Measurements from ENCODE around the gene DRD2. TPM values are rescaled to one million over a fixed set of nuclear protein-coding genes. Genes with fewer than 3 reads are reported as not detected.

Gene DRD2
- total RNA-seq, 1 experiment from 2014 or later: 0.44 TPM

DNA sequence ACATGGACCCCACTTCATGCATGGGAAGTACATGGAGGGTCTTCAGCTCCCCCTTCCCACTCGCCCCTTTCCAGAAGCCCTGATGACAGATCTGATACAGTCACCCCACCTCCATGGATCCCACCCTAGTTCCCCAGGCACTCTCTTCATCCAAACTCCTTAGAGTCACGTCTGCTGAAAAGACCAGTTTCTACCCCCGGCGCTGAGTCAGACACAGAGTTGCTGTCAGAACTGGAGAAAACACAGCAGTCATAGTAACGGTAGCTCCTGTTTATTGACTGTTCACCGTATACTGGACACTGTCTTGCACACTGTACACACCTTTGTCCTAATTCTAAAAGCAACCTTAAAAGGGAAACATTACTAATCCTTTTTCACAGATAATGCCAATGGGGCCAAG is 29.1 kb downstream of the DRD2 start:
- Histone ChIP-seq H3K18ac (ENCODE audit: insufficient read length, low read depth, low read length) (no peak overlapping the region), H3K56ac (ENCODE audit: insufficient read length, low read depth, low read length) (no peak overlapping the region), H2AK5ac (ENCODE audit: insufficient read length, low read length) (no peak overlapping the region), H4K5ac (ENCODE audit: insufficient read length, low read depth, low read length) (no peak overlapping the region), H3K27me3 (ENCODE audit: insufficient read depth, low read length) (no peaks in the 10 kb centered on the region), H3K23me2 (ENCODE audit: insufficient read length, low read depth, low read length, poor library complexity, severe bottlenecking) (no peaks in the 10 kb centered on the region), H2AFZ (ENCODE audit: low read length) (no peak overlapping the region), H3K4me2 (ENCODE audit: insufficient read depth, insufficient read length, low read length) (no peak overlapping the region), H3K9me3 (ENCODE audit: control insufficient read depth, low read depth, low read length) (no peaks in the 10 kb centered on the region), H4K8ac (replicated peaks; ENCODE audit: insufficient read length, low read depth, low read length) (no peak overlapping the region), H4K91ac (ENCODE audit: insufficient read length, low read depth, low read length) (no peak overlapping the region), H3K27ac (ENCODE audit: insufficient read length, low read depth, low read length) (no peak overlapping the region), H2BK20ac (ENCODE audit: low read depth, low read length, poor library complexity, severe bottlenecking) (no peak overlapping the region), H3K79me1 (ENCODE audit: insufficient read depth, low read depth, low read length, poor library complexity, severe bottlenecking) (no peaks in the 10 kb centered on the region), H2BK5ac (ENCODE audit: insufficient read length, low read length) (no peak overlapping the region), H3T11ph (ENCODE audit: low read length) (no peak overlapping the region), H2BK120ac (ENCODE audit: low read depth, low read length, poor library complexity, severe bottlenecking) (no peak overlapping the region), H2BK15ac (ENCODE audit: low read depth, low read length) (no peak overlapping the region), H4K20me1 (ENCODE audit: control insufficient read depth, insufficient read depth, insufficient read length) (no peaks in the 10 kb centered on the region), H3K14ac (ENCODE audit: insufficient read depth, low read length) (no peak overlapping the region), H3K4me1 (ENCODE audit: insufficient read depth, low read length) (no peaks in the 10 kb centered on the region), H3K23ac (ENCODE audit: insufficient read length, low read depth, low read length) (no peak overlapping the region), H3K79me2 (ENCODE audit: insufficient read depth, low read length) (no peaks in the 10 kb centered on the region), H2BK12ac (ENCODE audit: insufficient read length, low read depth, low read length) (no peak overlapping the region), H3K4ac (ENCODE audit: low read depth, low read length) (no peak overlapping the region), H3K9ac (ENCODE audit: extremely low read depth, insufficient read length, low read length) (no peak overlapping the region)
- WGBS (ENCODE audit: extremely low coverage, insufficient read length, low lambda C conversion rate): no CpG with 5 or more reads among the region's 6 CpGs
- Mint-ChIP-seq H3K36me3 (ENCODE audit: insufficient read depth in 1 of 3, low read depth in 3 of 3) (no peaks in the 10 kb centered on the region), H3K4me3 (no peak overlapping the region), H3K9me3 (no peaks in the 10 kb centered on the region), H3K27ac (no peak overlapping the region), H3K27me3 (ENCODE audit: low read depth) (peaks cover 4% of the 10 kb centered on the region), H3K4me1 (peaks cover 0 to 4% of the 10 kb centered on the region in 2 experiments; a peak in 1 of 4 replicates)
- TF ChIP-seq CTCF (conservative IDR thresholded peaks at IDR 0.05): no peak
- DNase-seq: no peak

Data from H9 (cell line).